Activated CD8-positive, alpha-beta memory T cell treated with anti-CD3 and anti-CD28 coated beads, Interleukin-2, amount 10 ng/mL, durations not matched to agents 7 days and 5 days (primary cell): ENCODE data around the gene FUZ. TPM values are rescaled to one million over a fixed set of nuclear protein-coding genes. Genes with fewer than 3 reads are reported as not detected.
A peak's percentile ranks its signal among the peaks of the same experiment; 100 is the strongest.

Source experiments
- ATAC-seq: fragments of 150-1000 bp; cut with Tn5 transposase; one replicate; pipeline ENCODE4 v1.10.0; 2021; ENCODE audit warnings: moderate library complexity
- CTCF ChIA-PET: fragments of 350-600 bp; sonication (Branson Sonifier 250); formaldehyde crosslinking; loops from one replicate; lab custom pipeline; 2021; ENCODE audit warnings: antibody characterized with exemption; lab: Charles Lee
- DNase-seq: peaks from one replicate; pipeline ENCODE4 v3.0.0-alpha.2; 2020
- H3K27ac Mint-ChIP-seq: one replicate; pipeline ENCODE4 v1.8.0; 2021; ENCODE audit warnings: mild to moderate bottlenecking, mixed read lengths
- H3K27me3 Mint-ChIP-seq: one replicate; pipeline ENCODE4 v1.8.0; 2021; ENCODE audit warnings: mixed read lengths
- H3K36me3 Mint-ChIP-seq: one replicate; pipeline ENCODE4 v1.8.0; 2021; ENCODE audit warnings: mild to moderate bottlenecking, mixed read lengths
- H3K4me1 Mint-ChIP-seq: one replicate; pipeline ENCODE4 v1.8.0; 2021; ENCODE audit warnings: mixed read lengths
- H3K4me3 Mint-ChIP-seq: one replicate; pipeline ENCODE4 v1.8.0; 2021; ENCODE audit warnings: mild to moderate bottlenecking, moderate library complexity, mixed read lengths
- H3K9me3 Mint-ChIP-seq: one replicate; pipeline ENCODE4 v1.8.0; 2022; ENCODE audit warnings: low read depth, mixed read lengths
- total RNA-seq, 2 experiments: library from RNA; stranded (reverse); gene quantifications; one replicate each; pipeline ENCODE4 v1.2.3, GENCODE V29; 2021

The FUZ gene
- total RNA-seq, 2 experiments from 2014 or later: 20.1 to 23.0 TPM

DNA sequence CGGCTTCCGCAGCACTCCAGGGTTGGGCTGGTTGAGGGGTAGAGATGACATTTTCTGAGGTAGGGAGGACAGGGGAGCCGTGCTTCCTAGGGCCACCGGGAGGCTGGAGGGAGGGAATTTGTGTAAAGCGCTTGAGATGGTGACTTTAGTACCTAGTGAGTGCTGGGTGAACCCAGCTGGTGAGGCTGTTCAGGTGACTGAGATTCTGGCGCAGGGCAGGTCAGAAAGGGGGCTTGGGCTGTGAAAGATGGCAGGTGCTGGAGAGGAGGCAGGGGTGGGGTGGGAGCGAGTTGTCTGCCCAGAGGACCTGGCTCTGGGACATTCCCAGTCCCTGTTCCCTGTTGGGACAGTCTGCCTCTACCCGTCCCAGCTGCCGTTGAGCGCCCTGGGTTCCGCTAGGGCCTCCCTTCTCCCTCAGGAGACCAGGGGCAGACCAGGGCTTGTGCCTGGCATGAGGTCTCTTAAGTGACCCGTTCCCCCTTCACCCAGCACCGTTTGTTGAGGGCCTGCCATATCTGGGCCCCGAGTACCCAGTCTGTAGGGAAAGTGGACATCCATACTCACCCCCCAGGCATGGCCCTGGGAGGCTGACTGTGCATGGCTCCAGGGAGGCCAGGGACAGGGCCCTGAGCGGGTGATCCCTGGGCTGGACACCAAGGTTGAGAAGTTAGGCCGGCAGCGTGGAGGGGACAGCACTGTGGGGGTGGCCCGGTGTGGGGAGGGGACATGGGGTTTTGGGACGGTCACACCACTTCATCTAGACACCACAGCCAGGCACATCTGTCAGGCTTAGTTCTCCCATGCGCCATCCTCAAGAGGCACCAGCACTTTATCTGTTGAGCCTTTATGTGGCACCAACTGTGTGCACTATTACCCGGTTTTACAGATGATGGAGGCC, 42.8 kb upstream of the FUZ start:
- Mint-ChIP-seq H3K9me3 (no peaks in the 10 kb centered on the region), H3K36me3 (peaks cover 4% of the 10 kb centered on the region), H3K27ac (no peak overlapping the region), H3K4me3 (no peak overlapping the region), H3K4me1 (peaks cover 14% of the 10 kb centered on the region), H3K27me3 (peaks cover 8% of the 10 kb centered on the region)
- CTCF ChIA-PET: no interaction called here
- ATAC-seq (no peak), DNase-seq (no peak)

DNA sequence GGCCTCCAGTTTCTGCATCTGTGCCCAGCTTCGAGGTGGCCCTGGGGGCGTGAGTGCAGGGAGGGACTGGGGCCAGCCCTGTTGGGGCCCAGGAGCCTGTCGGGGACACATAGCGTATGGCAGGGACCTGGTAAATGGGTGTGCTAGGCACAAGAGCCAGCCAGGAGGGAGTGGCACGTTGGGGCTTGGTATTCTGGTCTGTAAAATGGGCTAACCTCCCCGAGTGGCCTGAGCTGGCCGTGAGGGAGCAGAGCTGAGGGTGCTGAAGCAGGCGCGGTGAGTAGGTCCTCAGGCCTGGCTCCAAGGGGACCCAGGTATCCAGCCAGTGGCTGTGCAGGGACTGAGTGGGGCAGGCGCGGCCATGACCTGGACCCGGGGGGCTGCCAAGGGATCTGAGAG, 42.2 kb upstream of the FUZ start:
- no peak for ATAC-seq
- no peak overlapping the region for H3K4me3 Mint-ChIP-seq

DNA sequence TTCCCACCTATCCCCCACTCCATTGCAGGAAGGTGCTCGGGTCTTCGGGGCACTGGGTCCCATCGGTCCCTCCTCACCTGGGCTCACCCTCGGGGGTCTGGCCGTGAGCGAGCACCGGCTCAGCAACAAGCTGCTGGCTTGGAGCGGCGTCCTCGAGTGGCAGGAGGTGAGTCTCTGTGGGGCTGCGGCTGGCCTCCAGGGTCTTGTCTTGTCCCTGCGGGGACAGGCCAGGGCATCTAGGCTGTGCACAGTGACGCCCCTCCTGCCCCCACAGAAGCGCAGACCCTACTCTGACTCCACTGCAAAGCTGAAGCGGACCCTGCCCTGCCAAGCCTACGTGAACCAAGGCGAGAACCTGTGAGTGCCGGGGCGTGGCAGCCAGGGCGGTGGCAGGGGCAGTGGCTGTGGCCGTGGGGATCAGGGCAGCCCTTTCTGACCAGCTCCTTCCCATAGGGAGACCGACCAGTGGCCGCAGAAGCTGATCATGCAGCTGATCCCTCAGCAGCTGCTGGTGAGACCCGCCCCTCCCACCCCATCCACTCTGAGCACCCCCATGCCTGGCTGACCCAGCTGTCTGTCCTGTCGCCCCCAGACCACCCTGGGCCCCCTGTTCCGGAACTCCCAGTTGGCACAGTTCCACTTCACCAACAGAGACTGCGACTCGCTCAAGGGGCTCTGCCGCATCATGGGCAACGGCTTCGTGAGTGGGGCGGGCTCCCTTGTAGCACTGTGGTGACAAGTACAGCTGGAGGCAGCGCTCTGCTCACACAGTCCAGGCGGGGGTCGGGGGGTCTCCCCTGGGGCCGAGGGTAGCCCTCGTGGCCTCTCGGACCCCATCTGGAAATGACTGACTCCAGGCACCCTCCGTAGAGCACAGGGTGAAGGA, 41.5 kb upstream of the FUZ start:
- no peaks in the 10 kb centered on the region for H3K9me3 Mint-ChIP-seq

More for the DNA sequence above, 42.2 kb upstream of the FUZ start:
- Mint-ChIP-seq H3K4me1 (peaks cover 15% of the 10 kb centered on the region), H3K27ac (no peak overlapping the region), H3K36me3 (peaks cover 2% of the 10 kb centered on the region), H3K9me3 (no peaks in the 10 kb centered on the region), H3K27me3 (peaks cover 8% of the 10 kb centered on the region)
- CTCF ChIA-PET: interaction anchor here (1.2 kb wide), 1 partner anchor 8 kb away, joined by 3 read pairs; no protein-coding TSS in a partner anchor
- DNase-seq: no peak

DNA sequence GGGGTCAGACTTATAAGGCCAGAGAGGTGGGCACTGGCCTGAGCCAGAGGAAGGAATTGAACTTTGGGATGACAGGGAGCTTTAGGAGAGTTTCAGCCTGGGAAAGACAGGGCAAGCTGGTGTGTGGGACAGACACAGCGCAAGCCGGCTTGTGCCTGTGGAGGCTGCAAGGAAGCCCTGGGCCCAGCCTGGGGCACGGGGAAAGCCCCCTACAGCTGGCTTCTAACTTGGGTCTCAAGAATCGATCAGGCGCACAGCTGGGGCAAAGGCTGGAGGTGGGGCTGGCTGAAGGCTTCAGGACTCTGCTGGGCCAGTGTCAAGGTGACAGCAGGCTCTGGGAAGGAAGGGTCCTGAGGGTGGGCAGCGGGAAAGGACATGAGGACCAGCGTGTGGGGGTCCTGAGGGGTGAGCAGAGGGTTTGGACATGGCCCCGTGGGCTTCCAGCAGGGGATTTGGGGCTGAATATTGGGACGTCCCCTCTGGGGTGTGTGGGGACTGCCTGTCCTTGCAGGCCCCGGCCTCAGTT, 40.8 kb upstream of the FUZ start:
- Mint-ChIP-seq H3K4me3 (no peak overlapping the region), H3K4me1 (peaks cover 26% of the 10 kb centered on the region), H3K36me3 (peaks cover 1% of the 10 kb centered on the region), H3K27me3 (peaks cover 8% of the 10 kb centered on the region), H3K27ac (no peak overlapping the region), H3K9me3 (peaks cover 2% of the 10 kb centered on the region)
- no peak for DNase-seq
- ATAC-seq: no peak
- CTCF ChIA-PET: interaction anchor here (1.2 kb wide), 1 partner anchor 10 kb away, joined by 3 read pairs; no protein-coding TSS in a partner anchor

More for the DNA sequence above, 41.5 kb upstream of the FUZ start:
- no peaks in the 10 kb centered on the region for H3K36me3 Mint-ChIP-seq
- DNase-seq (no peak), ATAC-seq (no peak)
- H3K4me3 Mint-ChIP-seq: no peak overlapping the region
- peaks cover 8% of the 10 kb centered on the region for H3K27me3 Mint-ChIP-seq
- H3K4me1 Mint-ChIP-seq: peaks cover 21% of the 10 kb centered on the region
- CTCF ChIA-PET: interaction anchor here (1.2 kb wide), 1 partner anchor 9 kb away, joined by 3 read pairs; no protein-coding TSS in a partner anchor
- H3K27ac Mint-ChIP-seq: no peak overlapping the region

DNA sequence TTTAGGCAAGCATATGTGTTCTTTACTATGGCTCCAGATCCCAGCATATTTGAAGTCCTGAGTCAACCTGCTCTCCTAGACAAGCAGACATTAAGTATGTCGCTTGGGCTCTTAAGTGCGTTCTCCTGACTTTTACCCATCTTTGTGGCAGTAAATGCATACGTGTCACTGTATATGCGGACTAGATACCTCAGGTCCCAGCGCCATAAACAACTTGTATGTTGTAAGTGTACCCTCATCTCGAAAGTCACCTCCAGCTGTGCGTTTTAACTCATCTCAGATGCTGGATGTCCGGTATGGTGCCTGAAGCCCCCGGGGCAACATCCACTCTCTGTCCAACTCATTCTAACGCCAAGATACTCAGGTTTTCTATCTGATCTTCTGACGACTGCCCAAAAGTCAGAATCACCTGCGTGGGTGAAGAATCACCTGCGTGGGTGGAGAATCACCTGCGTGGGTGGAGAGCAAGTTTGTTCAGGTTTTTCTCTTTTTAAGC, 39.6 kb upstream of the FUZ start:
- DNase-seq (no peak), ATAC-seq (no peak)
- H3K9me3 Mint-ChIP-seq: peaks cover 2% of the 10 kb centered on the region
- H3K4me1 Mint-ChIP-seq: peaks cover 38% of the 10 kb centered on the region
- CTCF ChIA-PET: no interaction called here
- H3K36me3 Mint-ChIP-seq: peaks cover 1% of the 10 kb centered on the region
- peaks cover 14% of the 10 kb centered on the region for H3K27me3 Mint-ChIP-seq
- H3K27ac Mint-ChIP-seq: no peak overlapping the region
- H3K4me3 Mint-ChIP-seq: peak overlapping the region; percentile 59

DNA sequence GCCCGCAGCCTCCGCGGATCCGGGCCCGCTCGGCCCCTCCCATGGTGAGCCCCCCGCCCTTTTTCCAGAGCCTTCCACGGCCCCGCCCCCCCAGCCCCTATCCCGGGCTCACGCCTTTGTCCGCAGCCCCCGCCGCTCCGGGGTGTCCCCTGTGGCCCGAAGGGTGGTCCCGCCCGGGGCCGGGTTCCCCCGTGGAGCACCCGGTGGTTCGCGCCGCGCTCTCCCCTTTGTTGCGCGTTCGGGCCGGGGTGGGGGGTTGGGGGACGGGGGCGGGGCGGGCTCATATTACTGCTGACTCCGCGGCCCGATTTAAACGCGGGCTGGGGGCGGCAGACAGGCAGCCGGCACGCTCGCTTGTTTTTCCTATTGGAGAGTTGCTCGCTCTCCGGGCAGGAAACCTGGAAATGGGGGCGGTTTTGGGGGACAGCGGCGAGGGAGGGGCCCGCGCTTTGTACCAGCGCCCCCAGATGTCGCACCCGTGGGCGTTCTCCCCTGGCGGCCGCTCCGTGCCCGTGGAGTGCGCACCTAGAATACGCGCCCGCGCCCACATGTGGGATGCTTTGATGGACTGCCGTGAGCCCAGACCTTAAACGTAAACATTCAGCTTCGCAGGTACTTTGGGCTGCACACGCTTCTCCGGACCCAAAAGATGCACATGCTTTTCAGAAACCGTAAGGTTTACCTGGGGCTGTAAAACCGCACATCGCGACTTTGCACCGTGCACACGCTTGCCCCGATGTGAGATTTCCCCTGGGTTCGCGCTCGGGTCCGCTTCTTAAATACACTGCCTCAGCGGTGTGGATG, 38.6 kb upstream of the FUZ start:
- CTCF ChIA-PET: interaction anchor here (1.1 kb wide), 1 partner anchor 173 kb away, joined by 5 read pairs; no protein-coding TSS in a partner anchor
- peak overlapping the region; percentile 59 for H3K4me3 Mint-ChIP-seq
- DNase-seq (no peak), ATAC-seq (peak; percentile 1)
- H3K4me1 Mint-ChIP-seq: peaks cover 42% of the 10 kb centered on the region
- peak overlapping the region; percentile 33 for H3K27ac Mint-ChIP-seq
- peaks cover 1% of the 10 kb centered on the region for H3K36me3 Mint-ChIP-seq
- peaks cover 18% of the 10 kb centered on the region for H3K27me3 Mint-ChIP-seq
- peaks cover 2% of the 10 kb centered on the region for H3K9me3 Mint-ChIP-seq

DNA sequence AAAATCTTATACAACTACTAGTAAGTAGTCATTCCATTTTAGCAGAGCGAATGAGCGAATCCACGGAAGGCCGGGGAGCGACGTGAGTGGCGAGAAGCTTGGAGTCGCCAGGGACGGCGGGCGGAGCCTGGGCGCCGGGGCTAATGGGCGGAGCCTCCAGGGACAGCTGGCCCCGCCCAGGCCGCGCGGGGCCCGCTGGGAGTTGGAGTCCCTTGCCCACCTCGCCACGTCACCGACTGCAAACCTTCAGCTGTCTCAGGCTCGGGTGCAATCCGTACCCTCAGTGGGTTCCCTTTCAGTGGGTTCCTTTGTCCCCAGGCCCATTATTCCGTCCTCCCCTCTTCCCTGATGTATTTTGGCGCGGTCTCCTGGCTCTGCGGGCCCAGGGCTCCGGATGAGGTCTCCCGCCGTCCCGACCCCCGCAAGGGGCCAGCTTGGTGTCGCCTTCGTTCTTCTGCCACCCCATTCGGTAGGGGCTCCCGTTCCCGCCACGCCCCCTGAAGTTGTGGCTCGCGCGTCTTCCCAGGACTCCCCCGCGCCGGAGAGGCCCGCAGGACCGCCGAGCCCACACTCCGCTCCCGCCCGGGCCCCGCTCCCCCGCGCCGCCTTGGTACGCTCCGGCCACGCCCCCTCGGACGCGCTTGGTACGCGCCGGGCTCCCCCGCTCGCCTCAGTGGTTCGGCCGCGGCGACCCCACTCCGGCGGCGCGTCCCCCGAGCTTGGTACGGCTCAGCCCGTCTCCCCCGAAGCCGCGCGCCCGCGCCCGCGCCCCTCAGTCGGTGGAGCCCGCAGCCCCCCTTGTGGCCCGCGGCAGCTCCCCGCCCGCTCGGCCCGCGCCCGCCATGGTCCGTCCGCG, 37.6 kb upstream of the FUZ start, which contains the start of gene PTOV1:
Gene PTOV1 (plus strand): TSS at position 673 of the 856 bp plus-strand sequence.
- Mint-ChIP-seq H3K36me3 (peaks cover 1% of the 10 kb centered on the region), H3K9me3 (peaks cover 2% of the 10 kb centered on the region), H3K4me3 (peak within 1 kb of the TSS; percentile 85), H3K27me3 (peaks cover 21% of the 10 kb centered on the region), H3K4me1 (peaks cover 42% of the 10 kb centered on the region), H3K27ac (peak within 1 kb of the TSS; percentile 96)
- peak; percentile 89 for ATAC-seq
- CTCF ChIA-PET: interaction anchor here (0.9 to 3.4 kb wide), 7 partner anchors 10 to 285 kb away, joined by 3 to 14 read pairs (median 4); partner anchors contain the start of gene FUZ
- DNase-seq: peak; percentile 92

DNA sequence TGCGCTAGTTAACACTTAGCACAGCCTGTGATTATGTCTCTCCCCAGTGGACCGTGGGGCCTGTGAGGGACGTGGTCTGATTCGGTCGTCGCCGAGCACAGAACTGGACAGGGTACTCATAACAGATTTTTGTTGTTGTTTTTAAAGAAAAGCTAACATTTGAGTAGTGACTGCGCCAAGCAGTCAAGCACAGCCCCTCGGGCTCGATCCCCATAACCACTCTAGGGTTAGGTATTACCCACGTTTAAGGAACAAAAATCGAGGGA, 37.1 kb upstream of the FUZ start:
- peaks cover 2% of the 10 kb centered on the region for H3K9me3 Mint-ChIP-seq
- H3K36me3 Mint-ChIP-seq: peaks cover 1% of the 10 kb centered on the region
- no peak for DNase-seq
- peak overlapping the region; percentile 85 for H3K4me3 Mint-ChIP-seq
- CTCF ChIA-PET: interaction anchor here (0.6 to 3.4 kb wide), 7 partner anchors 10 to 789 kb away, joined by 3 to 14 read pairs (median 4); partner anchors contain the start of gene FUZ
- H3K27ac Mint-ChIP-seq: peak overlapping the region; percentile 61
- ATAC-seq: no peak
- peaks cover 21% of the 10 kb centered on the region for H3K27me3 Mint-ChIP-seq
- H3K4me1 Mint-ChIP-seq: peaks cover 42% of the 10 kb centered on the region

DNA sequence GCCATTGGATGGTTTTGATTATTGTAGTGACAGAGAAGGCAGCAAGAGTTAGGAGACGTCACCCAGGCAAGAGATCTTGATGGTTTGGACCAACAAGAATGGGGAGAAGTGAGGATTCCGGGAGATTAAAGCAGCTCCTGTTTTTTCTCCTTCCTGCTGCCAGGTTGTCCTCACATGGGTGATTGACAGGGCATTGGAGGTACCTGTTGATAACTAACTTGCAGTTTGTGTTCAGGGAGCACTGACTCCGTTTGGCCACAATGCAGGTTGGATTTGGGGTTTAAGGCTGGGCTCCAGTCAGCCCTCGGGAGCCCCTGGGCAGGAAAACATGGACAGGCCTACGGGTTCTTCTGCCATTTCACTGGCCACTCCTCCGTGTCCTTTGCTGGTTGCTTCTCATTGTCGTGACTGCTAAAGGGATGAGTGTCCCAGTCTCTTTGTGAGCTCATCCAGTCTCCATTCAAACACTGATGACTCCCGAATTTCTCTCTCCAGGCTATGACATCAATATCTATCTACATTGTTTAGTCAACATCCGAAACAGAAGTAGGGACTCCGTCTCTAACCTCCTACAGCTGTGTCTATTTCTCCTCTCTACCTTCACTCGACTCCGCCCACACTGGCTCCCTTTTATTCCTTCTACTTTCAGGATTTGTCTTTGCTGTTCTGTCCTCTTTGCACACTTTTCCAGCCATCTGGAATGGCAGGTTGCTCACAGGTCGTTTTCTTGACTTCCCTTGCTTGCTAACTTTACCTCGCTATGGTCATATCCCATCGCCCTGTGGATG, 36.5 kb upstream of the FUZ start:
- peak overlapping the region; percentile 61 for H3K27ac Mint-ChIP-seq
- H3K4me3 Mint-ChIP-seq: peak overlapping the region; percentile 85
- CTCF ChIA-PET: interaction anchor here (0.6 to 3.4 kb wide), 5 partner anchors 11 to 789 kb away, joined by 3 to 14 read pairs (median 4); partner anchors contain the start of gene FUZ
- H3K9me3 Mint-ChIP-seq: peaks cover 2% of the 10 kb centered on the region
- peaks cover 42% of the 10 kb centered on the region for H3K4me1 Mint-ChIP-seq
- peaks cover 21% of the 10 kb centered on the region for H3K27me3 Mint-ChIP-seq
- peaks cover 1% of the 10 kb centered on the region for H3K36me3 Mint-ChIP-seq
- ATAC-seq: no peak
- DNase-seq: no peak

DNA sequence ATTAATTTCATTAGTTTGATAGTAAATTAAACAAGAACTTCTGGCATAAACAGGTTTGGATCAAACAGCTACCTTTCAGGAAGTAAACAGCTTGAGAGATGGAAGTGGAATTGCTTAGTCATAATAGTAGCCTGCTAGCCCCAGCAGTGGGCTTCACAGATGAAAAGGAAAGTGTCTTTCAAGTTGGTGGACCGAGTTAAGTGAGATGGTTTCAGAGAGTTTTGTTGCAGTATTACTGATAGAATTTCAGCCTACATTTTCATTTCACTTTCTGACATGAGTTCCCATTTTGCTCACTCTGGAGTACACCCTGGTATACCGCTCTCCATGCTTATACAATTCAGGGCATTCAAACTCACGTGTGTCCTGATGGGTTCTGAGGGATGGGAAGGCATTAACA, 35.8 kb upstream of the FUZ start:
- ATAC-seq: no peak
- Mint-ChIP-seq H3K27me3 (peaks cover 21% of the 10 kb centered on the region), H3K9me3 (peaks cover 2% of the 10 kb centered on the region), H3K36me3 (peaks cover 1% of the 10 kb centered on the region), H3K27ac (peak overlapping the region; percentile 70), H3K4me1 (peaks cover 42% of the 10 kb centered on the region), H3K4me3 (peak overlapping the region; percentile 43)
- no peak for DNase-seq
- CTCF ChIA-PET: interaction anchor here (0.7 to 3.4 kb wide), 5 partner anchors 21 to 132 kb away, joined by 4 to 14 read pairs (median 6); partner anchors contain the start of genes FUZ and MED25
